Posterior cingulate gyrus (tissue), 11 donors: ENCODE measurements around the gene TLR10.
"Not testable (repeated sequence)": the region's sequence is repeated elsewhere in the genome, so short reads cannot be mapped to it uniquely, and the experiment has no call there.

ENCODE experiments used
- DNase-seq, 10 donors: peaks; one replicate each; pipeline versions ENCODE4 v3.0.0 to v3.0.0-alpha.2; 2020 to 2021; ENCODE audit warnings: mixed read lengths in 3 of 10
- intact Hi-C: fragments of 100-400 bp; cut with DNase I; formaldehyde crosslinking; loops from one replicate; pipeline ENCODE4 v1.15.1; 2023

TLR10 gene

GRCh38 chr4:38770281-38770680 lies 12.5 kb downstream of the TLR10 start:
- not testable (repeated sequence) for DNase-seq
- intact Hi-C loops, result loop anchor here (10.0 kb wide), 1 partner anchor 365 kb away; no protein-coding TSS in a partner anchor

- intact Hi-C loops, result loop anchor here (10.0 kb wide), 1 partner anchor 365 kb away; no protein-coding TSS in a partner anchor
These were observed 12.9 kb downstream of the TLR10 start for GRCh38 chr4:38769857-38770256.

GRCh38 chr4:38769441-38769840 lies 13.3 kb downstream of the TLR10 start:
- no peak for DNase-seq

More at GRCh38 chr4:38769857-38770256, 12.9 kb downstream of the TLR10 start:
- DNase-seq, result no peak

GRCh38 chr4:38768968-38769394 lies 13.8 kb downstream of the TLR10 start:
- DNase-seq, result no peak
- intact Hi-C loops, result no loop called here

More at GRCh38 chr4:38769441-38769840, 13.3 kb downstream of the TLR10 start:
- intact Hi-C loops, result no loop called here

- intact Hi-C loops, DNase-seq: not testable (repeated sequence)
These were observed 15.8 kb downstream of the TLR10 start for GRCh38 chr4:38766940-38767339.

GRCh38 chr4:38765382-38765781 lies 17.4 kb downstream of the TLR10 start:
- intact Hi-C loops, result no loop called here
- DNase-seq, result no peak

- intact Hi-C loops, result no loop called here
- no peak for DNase-seq
These were observed 18.5 kb downstream of the TLR10 start for GRCh38 chr4:38764277-38764676.

- no peak for DNase-seq
- intact Hi-C loops, result no loop called here
These were observed 20.2 kb downstream of the TLR10 start for GRCh38 chr4:38762560-38762959.

- intact Hi-C loops, result loop anchor here (5.0 kb wide), 1 partner anchor 98 kb away; the partner anchor contains the start of gene TLR6
- DNase-seq, result no peak
These were observed 23.0 kb downstream of the TLR10 start for GRCh38 chr4:38759790-38760122.

GRCh38 chr4:38759113-38759789 lies 23.5 kb downstream of the TLR10 start:
- intact Hi-C loops, result loop anchor here (5.0 kb wide), 1 partner anchor 98 kb away; the partner anchor contains the start of gene TLR6

GRCh38 chr4:38757945-38758600 lies 24.7 kb downstream of the TLR10 start:
- intact Hi-C loops, result loop anchor here (5.0 kb wide), 1 partner anchor 99 kb away; the partner anchor contains the start of gene TLR6
- DNase-seq, result no peak

More at GRCh38 chr4:38759113-38759789, 23.5 kb downstream of the TLR10 start:
- DNase-seq, result peak; percentile 58 to 97 (median 85)

- intact Hi-C loops, result no loop called here
- peak in 5 of 10 donors; percentile 15 to 87 (median 32) for DNase-seq
These were observed 29.6 kb downstream of the TLR10 start for GRCh38 chr4:38752941-38753806.

- no peak for DNase-seq
- intact Hi-C loops, result no loop called here
These were observed 30.3 kb downstream of the TLR10 start for GRCh38 chr4:38752372-38752940.

GRCh38 chr4:38751341-38752010 lies 31.3 kb downstream of the TLR10 start:
- intact Hi-C loops, result no loop called here
- DNase-seq, result no peak

GRCh38 chr4:38749336-38749735 lies 33.5 kb downstream of the TLR10 start:
- intact Hi-C loops, result no loop called here
- no peak for DNase-seq

GRCh38 chr4:38747629-38748028 lies 35.2 kb downstream of the TLR10 start:
- intact Hi-C loops, result no loop called here
- DNase-seq, result no peak

- intact Hi-C loops, result no loop called here
These were observed 36.9 kb downstream of the TLR10 start for GRCh38 chr4:38745881-38746280.

GRCh38 chr4:38743866-38744265 lies 38.9 kb downstream of the TLR10 start:
- no peak for DNase-seq
- intact Hi-C loops, result no loop called here

More at GRCh38 chr4:38745881-38746280, 36.9 kb downstream of the TLR10 start:
- DNase-seq, result no peak

GRCh38 chr4:38740303-38740702 lies 42.5 kb downstream of the TLR10 start:
- intact Hi-C loops, result no loop called here
- DNase-seq, result no peak
